GM23338 (cell line): ENCODE data around the gene EDAR.

Experiments
- CREB1 ChIP-seq: fragments of 250-450 bp; sonication (Bioruptor Pico); IDR thresholded peaks from 2 replicates; pipeline ENCODE4 v1.5.0; 2020; ENCODE audit warnings: low read depth, mild to moderate bottlenecking, moderate library complexity
- EZH2 ChIP-seq: fragments of 200-600 bp; sonication (generic); IDR thresholded peaks from one replicate; pipeline ENCODE4 v1.8.0; 2017; ENCODE audit warnings: antibody characterized with exemption, mild to moderate bottlenecking, low read depth; ENCODE audit not compliant: unreplicated experiment
- EZH2phosphoT487 ChIP-seq: fragments of 200-600 bp; sonication (generic); IDR thresholded peaks from one replicate; pipeline ENCODE4 v1.8.1; 2018; ENCODE audit warnings: antibody characterized with exemption; ENCODE audit not compliant: unreplicated experiment
- JUNB ChIP-seq: IDR thresholded peaks from one replicate; pipeline ENCODE4 v1.6.1; 2016; ENCODE audit warnings: antibody characterized with exemption; ENCODE audit not compliant: unreplicated experiment
- NANOG ChIP-seq: IDR thresholded peaks from 2 replicates; pipeline ENCODE4 v1.6.1; 2016; ENCODE audit warnings: antibody characterized with exemption, borderline replicate concordance
- POLR2AphosphoS5 ChIP-seq: IDR thresholded peaks from 2 replicates; pipeline ENCODE4 v1.6.1; 2016; ENCODE audit warnings: antibody characterized with exemption, low read depth
- REST ChIP-seq: IDR thresholded peaks from one replicate; pipeline ENCODE4 v1.6.1; 2018; ENCODE audit warnings: antibody characterized with exemption; ENCODE audit not compliant: unreplicated experiment
- STAT1 ChIP-seq: IDR thresholded peaks from one replicate; pipeline ENCODE4 v1.6.1; 2016; ENCODE audit warnings: antibody characterized with exemption; ENCODE audit not compliant: unreplicated experiment
- ZNF114 ChIP-seq: fragments of 250-450 bp; sonication (Bioruptor Pico); IDR thresholded peaks from 2 replicates; pipeline ENCODE4 v1.5.0; 2020; ENCODE audit warnings: mild to moderate bottlenecking, moderate library complexity
- ZNF331 ChIP-seq: fragments of 250-450 bp; sonication (Bioruptor Pico); IDR thresholded peaks from 2 replicates; pipeline ENCODE4 v1.5.0; 2020; ENCODE audit warnings: low read depth, mild to moderate bottlenecking, moderate library complexity
- ZNF462 ChIP-seq: fragments of 250-450 bp; sonication (Bioruptor Pico); IDR thresholded peaks from 2 replicates; pipeline ENCODE4 v1.5.0; 2020; ENCODE audit warnings: mild to moderate bottlenecking, moderate library complexity
- TF ChIP-seq, protein P1 (sequence below), 2 experiments: fragments of 200-600 bp in 1 of 2; sonication (generic) in 1 of 2; conservative IDR thresholded peaks; 2 replicates each; pipeline versions ENCODE4 v1.5.1 to v1.6.1; 2016 to 2017; ENCODE audit warnings: antibody characterized with exemption in 2 of 2, low read depth in 2 of 2, mild to moderate bottlenecking in 2 of 2, moderate library complexity in 1 of 2

DNA sequence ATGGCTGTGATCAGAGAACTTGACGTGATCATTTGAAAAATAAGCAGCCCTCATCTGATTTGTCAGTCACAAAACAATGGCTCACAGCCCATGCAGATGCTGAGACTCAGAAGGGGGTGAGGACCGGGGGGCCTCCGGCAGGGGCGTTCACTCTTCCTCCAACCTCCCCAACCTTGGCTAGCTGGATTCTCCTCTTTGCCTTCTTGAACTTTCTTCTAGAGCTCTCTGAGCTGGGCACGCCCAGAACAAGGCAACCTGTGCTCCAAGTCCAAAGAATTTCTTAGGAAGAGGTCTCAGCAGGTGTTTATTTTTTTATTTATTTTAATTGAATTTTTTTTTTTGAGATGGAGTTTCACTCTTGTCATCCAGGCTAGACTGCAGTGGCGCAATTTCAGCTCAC, 16.4 kb downstream of the EDAR start:
- TF ChIP-seq POLR2AphosphoS5 = no peak
- TF ChIP-seq, protein P1, sequence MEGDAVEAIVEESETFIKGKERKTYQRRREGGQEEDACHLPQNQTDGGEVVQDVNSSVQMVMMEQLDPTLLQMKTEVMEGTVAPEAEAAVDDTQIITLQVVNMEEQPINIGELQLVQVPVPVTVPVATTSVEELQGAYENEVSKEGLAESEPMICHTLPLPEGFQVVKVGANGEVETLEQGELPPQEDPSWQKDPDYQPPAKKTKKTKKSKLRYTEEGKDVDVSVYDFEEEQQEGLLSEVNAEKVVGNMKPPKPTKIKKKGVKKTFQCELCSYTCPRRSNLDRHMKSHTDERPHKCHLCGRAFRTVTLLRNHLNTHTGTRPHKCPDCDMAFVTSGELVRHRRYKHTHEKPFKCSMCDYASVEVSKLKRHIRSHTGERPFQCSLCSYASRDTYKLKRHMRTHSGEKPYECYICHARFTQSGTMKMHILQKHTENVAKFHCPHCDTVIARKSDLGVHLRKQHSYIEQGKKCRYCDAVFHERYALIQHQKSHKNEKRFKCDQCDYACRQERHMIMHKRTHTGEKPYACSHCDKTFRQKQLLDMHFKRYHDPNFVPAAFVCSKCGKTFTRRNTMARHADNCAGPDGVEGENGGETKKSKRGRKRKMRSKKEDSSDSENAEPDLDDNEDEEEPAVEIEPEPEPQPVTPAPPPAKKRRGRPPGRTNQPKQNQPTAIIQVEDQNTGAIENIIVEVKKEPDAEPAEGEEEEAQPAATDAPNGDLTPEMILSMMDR (conservative IDR thresholded peaks at IDR 0.05; ENCODE audit: low read depth in 2 of 2) = no peak
- no peak for TF ChIP-seq REST
- no peak for TF ChIP-seq ZNF331
- no peak for TF ChIP-seq ZNF114 (CRISPR knock-in tag)
- no peak for TF ChIP-seq EZH2
- no peak for TF ChIP-seq EZH2phosphoT487
- TF ChIP-seq ZNF462 (CRISPR knock-in tag) = no peak
- no peak for TF ChIP-seq CREB1 (CRISPR knock-in tag)
- TF ChIP-seq NANOG = no peak
- no peak for TF ChIP-seq STAT1
- TF ChIP-seq JUNB = no peak
